ENCODE measurements around the gene ACHE. TPM values are rescaled to one million over a fixed set of nuclear protein-coding genes. Genes with fewer than 3 reads are reported as not detected.
A peak's percentile ranks its signal among the peaks of the same experiment; 100 is the strongest.

The ACHE gene
- total RNA-seq, 1 experiment from 2014 or later, result 7.0 TPM

GRCh38 chr7:100933734-100934133 is 38.0 kb upstream of the ACHE start:
- DNase-seq, result peak; percentile 77
- no peak overlapping the region for H3K27ac ChIP-seq (ENCODE audit: insufficient read length, low read depth, low read length)
- no peak overlapping the region for H2BK120ac ChIP-seq (ENCODE audit: low read depth, low read length, poor library complexity, severe bottlenecking)
- Mint-ChIP-seq H3K36me3 (ENCODE audit: insufficient read depth in 1 of 3, low read depth in 3 of 3) (peaks cover 15 to 21% (median 16%) of the 10 kb centered on the region in 3 experiments), H3K4me1 (peaks cover 17 to 19% of the 10 kb centered on the region in 2 experiments), H3K4me3 (peak overlapping the region in 1 of 2 experiments; percentile 14; a peak in 2 of 5 replicates), H3K9me3 (peaks cover 32 to 37% of the 10 kb centered on the region in 2 experiments), H3K27me3 (ENCODE audit: low read depth) (no peaks in the 10 kb centered on the region), H3K27ac (0 out of 7 replicates have a peak overlapping the region, but pooled peaks of 1 of the 3 experiments have one; percentile 44)
- H3T11ph ChIP-seq (ENCODE audit: low read length), result no peak overlapping the region
- no peak overlapping the region for H2BK5ac ChIP-seq (ENCODE audit: insufficient read length, low read length)
- H3K27me3 ChIP-seq (ENCODE audit: insufficient read depth, low read length), result no peaks in the 10 kb centered on the region
- no peak overlapping the region for H3K18ac ChIP-seq (ENCODE audit: insufficient read length, low read depth, low read length)
- no peak overlapping the region for H4K91ac ChIP-seq (ENCODE audit: insufficient read length, low read depth, low read length)
- H3K9ac ChIP-seq (ENCODE audit: extremely low read depth, insufficient read length, low read length), result no peak overlapping the region
- no peak for TF ChIP-seq CTCF (conservative IDR thresholded peaks at IDR 0.05)
- no peak overlapping the region for H4K5ac ChIP-seq (ENCODE audit: insufficient read length, low read depth, low read length)
- H3K4me2 ChIP-seq (ENCODE audit: insufficient read depth, insufficient read length, low read length), result no peak overlapping the region
- H3K79me1 ChIP-seq (ENCODE audit: insufficient read depth, low read depth, low read length, poor library complexity, severe bottlenecking), result no peaks in the 10 kb centered on the region
- no peak overlapping the region for H3K56ac ChIP-seq (ENCODE audit: insufficient read length, low read depth, low read length)
- no peak overlapping the region for H3K14ac ChIP-seq (ENCODE audit: insufficient read depth, low read length)
- no peak overlapping the region for H2BK15ac ChIP-seq (ENCODE audit: low read depth, low read length)
- no peak overlapping the region; the same call in 1 of the 2 replicates for H3K4ac ChIP-seq (ENCODE audit: low read depth, low read length)
- no peak overlapping the region for H4K8ac ChIP-seq (replicated peaks; ENCODE audit: insufficient read length, low read depth, low read length)
- no peak overlapping the region for H3K23ac ChIP-seq (ENCODE audit: insufficient read length, low read depth, low read length)
- no peaks in the 10 kb centered on the region for H3K9me3 ChIP-seq (ENCODE audit: control insufficient read depth, low read depth, low read length)
- no CpG with 5 or more reads among the region's 4 CpGs for WGBS (ENCODE audit: extremely low coverage, insufficient read length, low lambda C conversion rate)
- peaks cover 3% of the 10 kb centered on the region; the same call in 1 of the 2 replicates for H3K4me1 ChIP-seq (ENCODE audit: insufficient read depth, low read length)
- no peak overlapping the region for H2BK12ac ChIP-seq (ENCODE audit: insufficient read length, low read depth, low read length)
- H2AFZ ChIP-seq (ENCODE audit: low read length), result no peak overlapping the region
- H4K20me1 ChIP-seq (ENCODE audit: control insufficient read depth, insufficient read depth, insufficient read length), result no peaks in the 10 kb centered on the region
- no peaks in the 10 kb centered on the region for H3K79me2 ChIP-seq (ENCODE audit: insufficient read depth, low read length)
- H3K23me2 ChIP-seq (ENCODE audit: insufficient read length, low read depth, low read length, poor library complexity, severe bottlenecking), result peaks cover 2% of the 10 kb centered on the region
- H2AK5ac ChIP-seq (ENCODE audit: insufficient read length, low read length), result no peak overlapping the region
- H2BK20ac ChIP-seq (ENCODE audit: low read depth, low read length, poor library complexity, severe bottlenecking), result no peak overlapping the region

Data from H9 (cell line).